ENCODE measurements around the gene DOCK6. TPM values are rescaled to one million over a fixed set of nuclear protein-coding genes. Genes with fewer than 3 reads are reported as not detected.

The DOCK6 gene
- total and polyA plus RNA-seq, 2 of the 13 experiments (the other 11 are each of a cell fraction or from before 2014, with no cell fraction given), result 5.4 to 38.1 TPM

- TF ChIP-seq ZNF280D (CRISPR knock-in tag; IDR thresholded peaks at IDR 0.05), result no peak
- TF ChIP-seq MNT (IDR thresholded peaks at IDR 0.05), result no peak
- no peak for TF ChIP-seq ASH2L (IDR thresholded peaks at IDR 0.05; ENCODE audit: insufficient read length, low read depth, low read length)
- no peak for TF ChIP-seq ZNF407 (CRISPR knock-in tag; IDR thresholded peaks at IDR 0.05; ENCODE audit: not compliant biosample characterization)
- peak; percentile 39; the same call in 1 of the 2 replicates for TF ChIP-seq HMGXB3 (CRISPR knock-in tag; IDR thresholded peaks at IDR 0.05; ENCODE audit: borderline replicate concordance)
- TF ChIP-seq TCF7 (IDR thresholded peaks at IDR 0.05; ENCODE audit: low read depth), result no peak
- TF ChIP-seq E2F1 (CRISPR knock-in tag; IDR thresholded peaks at IDR 0.05), result no peak
These were observed 19.2 kb downstream of the DOCK6 start (continued) for GRCh38 chr19:11242864-11243797.

All from HepG2 (cell line).